HG03159 (cell line): ENCODE data around the gene GNAI2.
A peak's percentile ranks its signal among the peaks of the same experiment; 100 is the strongest.

ENCODE experiments used
- ATAC-seq: cut with Tn5 transposase; IDR thresholded peaks from one replicate; pipeline ENCODE4 v1.9.1; 2021; ENCODE audit warnings: mild to moderate bottlenecking, moderate library complexity; ENCODE audit not compliant: unreplicated experiment

GNAI2 gene

DNA sequence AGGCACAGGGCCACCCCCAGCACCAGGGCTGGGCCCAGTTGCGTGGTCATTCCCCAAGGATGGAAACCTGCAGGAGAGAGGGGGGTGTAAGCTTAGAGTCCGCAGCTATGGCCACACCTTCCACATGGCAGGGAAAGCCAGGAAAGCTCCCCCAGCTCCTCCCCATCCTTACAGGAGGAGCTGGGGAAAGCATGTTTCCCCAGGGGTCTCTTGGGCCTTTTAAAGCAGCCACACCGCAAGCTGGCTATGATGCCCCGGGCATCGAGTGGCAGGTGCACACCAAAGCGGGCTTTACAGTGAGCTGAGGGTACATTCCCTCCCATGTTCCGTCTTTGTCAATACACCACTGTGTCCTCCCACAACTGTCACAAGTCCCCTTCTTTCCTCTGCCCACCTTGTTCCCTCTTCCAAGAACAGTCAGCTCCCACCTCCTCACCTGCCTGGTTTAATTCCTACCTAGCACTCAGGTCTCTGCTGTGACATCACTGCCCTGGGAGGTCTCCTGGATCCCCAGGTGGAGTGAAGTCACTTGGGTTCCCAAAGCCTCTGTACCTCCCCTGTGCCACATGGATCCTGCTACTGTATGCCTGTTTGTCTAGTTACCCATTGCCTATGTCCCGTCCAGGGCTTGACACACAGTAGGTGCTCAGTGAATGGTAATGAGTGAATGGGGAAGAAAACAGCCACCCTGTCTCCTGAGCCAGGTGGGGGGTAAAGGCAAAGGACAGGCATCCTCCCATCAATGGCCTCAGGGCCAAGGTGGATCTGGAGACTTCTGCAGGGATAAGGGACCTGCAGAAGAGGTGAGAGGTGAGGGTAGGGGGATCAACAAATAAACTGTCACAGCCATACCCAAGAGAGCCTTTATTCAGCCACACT is 59.8 kb downstream of the GNAI2 start:
- no peak for ATAC-seq

DNA sequence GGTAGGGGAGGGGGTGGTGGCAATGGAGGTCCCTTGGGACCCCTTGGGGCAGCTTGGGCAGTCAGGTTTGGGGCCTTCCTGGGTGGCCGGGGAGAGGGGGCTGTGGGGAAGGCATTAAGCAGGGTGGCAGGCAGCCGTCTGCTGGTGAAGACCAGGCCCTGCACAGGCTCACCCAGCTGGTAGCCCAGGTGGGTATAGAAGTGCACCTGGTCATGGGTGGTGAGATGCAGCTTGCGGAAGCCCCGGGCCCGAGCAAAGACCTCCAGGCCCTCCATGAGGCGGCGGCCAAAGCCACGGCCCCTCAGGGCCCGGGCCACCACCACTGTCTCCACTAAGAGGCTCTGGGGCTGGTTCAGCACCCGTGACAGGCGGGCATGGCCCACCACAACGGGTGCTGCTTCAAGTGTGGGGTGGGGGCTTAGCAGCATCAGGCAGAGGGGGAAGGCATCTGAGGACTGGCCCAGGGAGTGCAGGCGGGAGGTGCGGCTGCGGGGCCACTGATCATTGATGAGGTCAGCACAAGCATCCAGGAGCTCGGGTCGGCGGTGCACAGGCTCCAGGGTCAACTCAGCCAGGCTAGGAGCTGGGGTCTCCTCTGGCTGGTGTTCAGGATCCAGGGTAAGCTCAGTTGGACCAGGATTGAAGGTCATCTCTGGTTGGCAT is 60.8 kb downstream of the GNAI2 start:
- ATAC-seq, result no peak

DNA sequence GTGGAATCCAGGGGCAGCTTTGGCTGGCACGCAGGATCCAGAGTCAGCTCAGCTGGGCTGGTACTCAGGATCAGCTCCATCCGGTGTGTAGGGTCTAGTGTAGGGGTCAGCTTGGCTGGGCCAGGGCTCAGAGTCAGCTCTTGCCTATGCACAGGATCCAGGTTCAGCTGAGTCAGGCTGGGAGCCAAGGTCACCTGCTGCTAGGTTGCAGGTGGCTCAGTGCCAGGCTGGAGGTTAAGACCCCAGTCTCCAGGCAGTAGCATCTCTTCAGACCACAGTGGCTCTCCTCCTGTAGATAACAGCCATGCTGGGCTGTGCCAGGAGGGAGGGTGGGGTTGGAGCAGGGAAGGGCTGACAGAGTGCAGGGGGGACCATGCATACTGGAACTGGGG is 61.4 kb downstream of the GNAI2 start:
- no peak for ATAC-seq

DNA sequence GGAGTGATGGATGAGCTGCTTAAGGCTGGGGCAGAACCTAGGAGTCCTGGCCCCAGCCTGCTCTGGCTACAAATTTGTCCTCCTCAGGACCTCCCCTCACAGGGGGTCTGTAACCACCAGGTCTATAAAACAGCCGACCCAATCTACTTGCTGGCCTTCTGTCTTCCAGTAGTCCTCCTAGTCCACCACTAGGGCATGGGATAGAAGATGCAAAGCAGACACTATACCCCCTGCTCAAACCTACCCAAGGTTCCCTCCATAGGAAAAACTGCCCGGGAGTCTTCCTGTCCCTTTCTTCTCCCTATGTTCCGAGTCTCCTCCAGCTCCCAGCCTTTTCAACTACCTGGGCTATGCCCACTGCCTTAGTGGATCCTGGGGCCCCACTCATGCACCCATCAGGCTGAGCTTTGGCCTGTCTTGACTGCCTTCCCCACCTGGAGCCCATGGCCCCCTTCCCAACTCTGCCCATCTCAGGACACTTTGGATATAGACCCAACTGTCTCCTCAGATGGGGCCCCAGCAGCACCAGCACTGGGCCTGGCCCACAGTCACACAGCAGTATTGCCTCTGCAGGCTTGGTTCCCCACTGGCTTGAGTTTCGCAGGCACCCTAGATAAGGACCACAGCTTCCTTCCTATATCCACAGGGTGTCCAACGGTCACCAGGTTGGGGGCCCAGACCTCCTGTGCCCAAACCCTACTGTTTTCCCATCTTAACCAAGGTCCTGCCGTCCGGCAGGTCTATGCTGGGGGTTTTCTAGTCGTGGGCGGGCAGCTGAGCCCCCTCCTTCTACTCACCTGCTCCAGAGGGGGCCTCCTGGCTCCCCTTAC is 62.1 kb downstream of the GNAI2 start:
- no peak for ATAC-seq

DNA sequence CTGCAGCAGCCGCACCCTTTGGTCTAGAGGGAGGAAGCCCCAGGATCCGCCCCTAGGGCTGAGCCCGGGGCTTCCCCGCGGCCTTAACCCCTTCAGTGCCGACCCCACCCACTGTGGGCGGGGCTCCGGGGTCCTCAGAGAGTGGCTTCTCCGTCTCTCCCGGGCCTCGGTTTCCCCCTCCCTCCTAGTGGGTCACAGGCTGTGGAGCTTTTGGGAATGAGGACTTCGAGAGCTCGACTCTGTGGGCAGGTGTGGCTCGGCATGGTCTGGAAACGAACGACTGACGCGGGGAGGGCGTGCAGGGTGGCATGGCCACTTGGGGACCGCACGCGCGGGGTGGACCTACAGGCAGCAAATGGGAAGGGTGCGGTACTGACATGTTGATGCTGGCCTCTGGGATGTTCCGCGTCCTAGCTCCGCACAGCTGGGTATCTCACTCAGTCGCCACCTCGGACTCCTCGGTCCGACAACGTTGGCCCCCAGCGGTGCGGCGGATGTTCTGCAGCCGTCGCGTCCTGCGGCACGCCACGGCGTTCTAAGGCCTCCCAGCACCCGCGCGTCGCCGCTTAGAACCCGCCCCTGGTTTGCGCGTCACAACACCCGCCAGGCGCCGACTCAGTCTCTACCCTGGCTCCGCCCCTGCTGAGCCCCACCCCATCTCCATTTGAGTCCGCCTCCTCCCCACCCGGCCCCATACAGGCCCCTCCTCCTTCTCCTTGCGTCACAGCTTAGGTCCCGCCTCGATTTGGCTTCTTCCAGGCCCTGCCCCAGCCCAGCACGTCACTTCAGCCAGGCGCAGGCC is 63.0 kb downstream of the GNAI2 start, which contains the start of the genes HYAL3 and NAA80:
Gene HYAL3 (minus strand): TSS at position 570 of the 802 bp plus-strand sequence. CDS start 3,803 bp downstream, outside the sequence.
Gene NAA80 (minus strand): TSS at position 570 of the 802 bp plus-strand sequence. CDS start 1,942 bp downstream, outside the sequence.
- peak; percentile 80 for ATAC-seq

DNA sequence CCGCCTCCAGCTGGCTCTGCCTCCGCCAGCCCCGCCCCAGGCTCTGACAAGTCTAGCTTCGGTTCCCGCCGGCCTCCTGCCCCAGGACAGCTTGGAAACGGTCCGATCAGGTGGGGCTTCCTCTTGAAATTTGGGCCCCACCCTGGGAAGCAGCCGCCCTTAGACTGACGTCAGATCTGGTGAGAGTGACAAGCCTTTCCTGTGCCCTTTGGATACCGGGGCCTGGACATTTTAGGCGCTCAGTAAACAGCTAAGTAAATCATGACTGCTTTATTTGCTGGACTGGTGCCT is 63.6 kb downstream of the GNAI2 start:
- no peak for ATAC-seq

DNA sequence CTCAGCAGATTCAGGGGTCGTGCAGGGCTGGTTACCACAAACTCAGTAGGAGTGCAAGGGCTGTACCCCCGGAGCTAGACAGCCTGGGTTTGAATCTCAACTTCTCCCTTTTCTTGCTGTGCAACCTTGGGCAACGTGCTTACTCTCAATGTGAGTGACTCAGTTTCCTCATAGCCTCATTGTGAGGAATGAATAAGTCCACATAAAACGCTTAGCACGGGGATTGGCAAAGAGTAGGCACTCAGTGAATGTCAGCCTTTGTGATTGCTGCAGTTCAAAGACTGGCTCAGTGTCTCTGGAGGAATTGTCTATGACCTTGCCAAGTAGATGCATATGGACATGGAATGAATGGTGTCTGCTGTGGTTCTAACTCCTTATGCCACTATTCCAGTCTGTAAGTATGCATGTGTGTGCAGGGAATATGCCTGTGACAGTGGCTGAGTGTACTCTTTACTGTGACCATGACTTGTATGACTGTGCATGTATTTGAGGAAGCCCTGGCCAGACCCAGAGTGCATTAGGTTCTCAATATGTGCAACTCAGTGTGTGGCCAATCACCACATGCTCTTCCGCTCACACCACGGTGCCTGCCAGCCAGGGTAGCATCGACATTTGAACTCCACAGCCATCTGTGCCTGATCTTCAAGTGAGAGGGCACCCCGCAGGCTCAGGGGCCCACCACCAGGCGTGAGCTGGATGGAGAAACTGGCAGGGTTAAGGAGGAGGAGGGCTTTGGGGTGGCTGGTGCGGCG is 64.1 kb downstream of the GNAI2 start:
- no peak for ATAC-seq

DNA sequence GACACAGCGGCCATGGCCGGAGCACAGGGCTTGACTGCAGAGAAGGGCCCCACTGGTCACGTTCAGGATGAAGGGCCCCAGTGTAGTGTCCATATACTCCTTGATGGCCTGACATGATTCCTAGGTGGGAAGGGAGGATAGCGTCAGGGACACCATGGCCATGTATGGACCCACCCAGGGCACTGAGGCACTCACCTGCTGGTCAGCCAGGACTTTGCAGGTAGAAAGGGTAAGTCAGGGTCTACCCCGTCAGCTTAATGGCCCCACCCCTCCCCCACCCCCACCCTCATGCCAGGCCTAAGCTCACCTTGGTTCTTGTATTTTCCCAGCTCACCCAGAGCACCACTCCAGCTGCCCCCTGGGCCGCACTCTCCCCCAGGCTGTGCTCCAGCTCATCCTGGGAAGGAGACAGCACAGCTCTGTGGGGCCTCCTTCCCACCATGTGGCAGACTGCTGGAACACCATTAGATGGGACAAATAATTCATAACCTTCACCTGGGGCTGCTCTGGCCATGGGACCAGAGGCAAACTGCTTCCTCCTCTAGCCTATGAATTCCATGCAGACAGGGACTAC is 64.8 kb downstream of the GNAI2 start:
- ATAC-seq, result no peak

DNA sequence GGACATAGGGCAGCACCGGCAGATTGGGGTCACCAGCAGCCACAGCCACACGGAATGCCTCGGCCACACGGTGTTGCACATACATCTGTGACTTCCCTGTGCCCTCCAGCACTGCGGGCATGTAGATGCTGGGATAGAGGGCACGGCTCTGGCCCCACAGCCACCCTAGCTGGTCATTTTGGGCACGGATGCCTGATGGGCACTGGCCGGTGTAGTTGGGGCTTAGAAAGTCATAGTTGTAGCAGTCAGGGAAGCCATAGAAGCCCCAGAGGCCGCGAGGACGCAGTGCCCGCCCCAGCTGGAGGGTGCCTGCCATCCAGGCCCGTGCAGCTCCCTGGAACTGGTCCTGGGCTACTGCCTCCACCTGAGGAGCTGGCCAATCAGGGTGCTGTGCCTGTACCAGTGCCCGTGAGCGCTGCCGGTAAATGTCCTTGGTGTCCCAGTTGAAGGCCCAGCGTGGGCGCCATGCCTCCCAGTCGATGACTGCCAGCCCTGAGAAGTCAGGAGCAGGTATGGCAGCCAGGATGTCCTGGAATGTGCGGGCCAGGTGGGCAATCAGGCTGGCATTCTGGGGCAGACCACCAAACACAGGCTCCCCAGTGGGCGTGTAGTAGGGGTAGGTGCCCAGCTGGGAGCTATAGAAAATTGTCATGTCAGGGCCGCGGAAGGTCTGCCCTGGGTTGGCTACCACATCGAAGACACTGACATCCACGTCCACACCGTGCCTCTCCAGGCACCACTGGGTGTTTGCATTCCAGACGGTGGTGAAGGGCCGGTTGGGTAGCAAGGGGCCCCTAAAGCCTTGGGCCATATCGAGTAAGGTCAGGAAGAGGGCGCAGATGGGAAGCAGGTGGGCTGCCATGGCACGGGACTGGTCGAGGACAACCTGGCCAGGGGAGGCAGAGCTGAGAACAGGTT is 66.3 kb downstream of the GNAI2 start:
- ATAC-seq, result no peak

DNA sequence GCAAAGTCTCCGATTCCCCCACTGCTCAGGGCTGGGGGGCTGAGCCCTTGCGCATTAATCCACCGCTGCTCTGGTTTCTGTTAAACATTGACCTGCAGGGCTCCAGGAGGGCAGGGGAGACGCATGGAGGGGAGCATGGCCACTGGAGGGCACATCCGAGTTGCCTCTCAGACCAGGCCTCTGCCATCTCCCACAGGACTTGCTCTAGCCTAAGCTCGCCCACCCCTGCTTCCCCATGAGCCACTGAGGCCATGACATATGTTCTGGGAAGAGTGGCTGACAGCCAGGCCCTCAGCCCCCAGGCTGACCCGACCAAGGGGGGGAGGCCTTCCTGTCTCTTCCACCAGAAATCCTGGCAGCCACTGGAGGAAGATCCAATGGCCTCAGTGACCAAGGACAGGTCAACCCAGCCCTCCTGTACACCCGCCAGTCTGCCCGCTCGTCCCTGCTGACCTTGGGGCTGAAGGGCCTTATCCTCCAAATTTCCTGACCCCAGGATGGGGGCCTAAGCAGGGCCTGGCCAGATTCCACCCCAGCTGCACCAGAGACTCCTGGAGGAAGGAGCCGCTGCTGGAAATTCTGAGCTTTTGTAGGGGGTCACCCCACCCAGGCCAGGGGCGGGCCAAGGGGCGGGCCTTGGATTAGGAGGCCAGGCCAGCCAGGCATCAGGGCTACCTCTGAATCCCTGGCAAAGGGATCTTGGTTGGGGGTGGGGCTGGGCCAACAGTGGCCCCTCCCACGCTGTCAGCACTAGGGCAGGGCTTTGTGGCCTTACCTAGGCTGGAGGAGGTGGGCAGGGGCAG is 67.2 kb downstream of the GNAI2 start, which contains the start of gene HYAL1:
Gene HYAL1 (minus strand): TSS at position 562 of the 803 bp plus-strand sequence. CDS start 618 bp downstream, outside the sequence.
- no peak for ATAC-seq

DNA sequence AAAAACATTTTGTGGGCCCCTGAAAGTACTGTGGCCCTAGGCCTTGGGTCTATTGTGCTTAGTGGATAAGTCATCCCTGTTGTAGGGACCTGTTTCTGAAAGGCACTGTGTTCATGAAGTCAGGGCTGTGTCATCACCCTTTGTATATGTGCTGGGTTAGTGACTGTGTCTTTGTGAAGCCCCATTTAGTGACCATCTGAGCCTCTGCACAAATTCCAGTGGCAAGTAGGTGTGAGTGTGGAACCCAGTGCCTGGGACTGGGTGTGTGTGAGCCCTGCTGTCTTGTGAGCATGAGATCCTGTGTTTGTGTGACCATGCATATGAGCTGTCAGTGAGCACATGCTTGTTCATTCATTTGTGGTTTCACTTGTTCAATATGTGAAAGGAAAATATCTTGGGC is 68.6 kb downstream of the GNAI2 start:
- no peak for ATAC-seq
